ENCODE data around the gene PLPPR4.

GRCh38 chr1:99269321-99269720 is 5.0 kb downstream of the PLPPR4 start:
- TF ChIP-seq CTCF (IDR thresholded peaks at IDR 0.05) (no peak), EZH2 (IDR thresholded peaks at IDR 0.05; ENCODE audit: borderline replicate concordance, insufficient read depth, low read depth, low read length, poor library complexity, severe bottlenecking) (no peak)

Measured in B cell (primary cell).